ENCODE results near the gene PCDHB13.
"Not testable (repeated sequence)": the region's sequence is repeated elsewhere in the genome, so short reads cannot be mapped to it uniquely, and the experiment has no call there.

PCDHB13 gene

GRCh38 chr5:141210849-141211248 is 2.9 kb upstream of the PCDHB13 start:
- peaks cover 57% of the 10 kb centered on the region for H3K9me3 ChIP-seq (ENCODE audit: low read length)
- not testable (repeated sequence) for H3K9ac ChIP-seq (ENCODE audit: low read length); H3K4me1 ChIP-seq (ENCODE audit: insufficient read depth, low read length); H3K36me3 ChIP-seq (ENCODE audit: insufficient read depth, low read length); H3K27ac ChIP-seq (ENCODE audit: low read depth, low read length); H3K4me3 ChIP-seq (ENCODE audit: low read depth in 1 of 2, low read length in 2 of 2); H3K27me3 ChIP-seq (ENCODE audit: control insufficient read depth in 1 of 2, insufficient read depth in 2 of 2, low read length in 2 of 2)

DNA sequence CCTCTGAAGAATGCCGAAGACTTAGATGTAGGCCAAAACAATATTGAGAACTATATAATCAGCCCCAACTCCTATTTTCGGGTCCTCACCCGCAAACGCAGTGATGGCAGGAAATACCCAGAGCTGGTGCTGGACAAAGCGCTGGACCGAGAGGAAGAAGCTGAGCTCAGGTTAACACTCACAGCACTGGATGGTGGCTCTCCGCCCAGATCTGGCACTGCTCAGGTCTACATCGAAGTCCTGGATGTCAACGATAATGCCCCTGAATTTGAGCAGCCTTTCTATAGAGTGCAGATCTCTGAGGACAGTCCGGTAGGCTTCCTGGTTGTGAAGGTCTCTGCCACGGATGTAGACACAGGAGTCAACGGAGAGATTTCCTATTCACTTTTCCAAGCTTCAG is 864 bp downstream of the PCDHB13 start:
- H3K27ac ChIP-seq (ENCODE audit: low read depth, low read length); H3K27me3 ChIP-seq (ENCODE audit: control insufficient read depth in 1 of 2, insufficient read depth in 2 of 2, low read length in 2 of 2); H3K4me1 ChIP-seq (ENCODE audit: insufficient read depth, low read length); H3K9ac ChIP-seq (ENCODE audit: low read length); H3K36me3 ChIP-seq (ENCODE audit: insufficient read depth, low read length): not testable (repeated sequence)
- Histone ChIP-seq H3K4me3 (ENCODE audit: low read depth in 1 of 2, low read length in 2 of 2) (peak overlapping the region in 1 of 2 donors; percentile 27), H3K9me3 (ENCODE audit: low read length) (peaks cover 35% of the 10 kb centered on the region)

- peaks cover 36% of the 10 kb centered on the region for H3K9me3 ChIP-seq (ENCODE audit: low read length)
- not testable (repeated sequence) for H3K9ac ChIP-seq (ENCODE audit: low read length); H3K4me1 ChIP-seq (ENCODE audit: insufficient read depth, low read length); H3K36me3 ChIP-seq (ENCODE audit: insufficient read depth, low read length); H3K27me3 ChIP-seq (ENCODE audit: control insufficient read depth in 1 of 2, insufficient read depth in 2 of 2, low read length in 2 of 2); H3K27ac ChIP-seq (ENCODE audit: low read depth, low read length)
- peak overlapping the region in 1 of 2 donors; percentile 27 for H3K4me3 ChIP-seq (ENCODE audit: low read depth in 1 of 2, low read length in 2 of 2)
Observed at GRCh38 chr5:141215504-141215903, 1.8 kb downstream of the PCDHB13 start.

GRCh38 chr5:141216035-141216434 is 2.3 kb downstream of the PCDHB13 start:
- H3K36me3 ChIP-seq (ENCODE audit: insufficient read depth, low read length); H3K4me1 ChIP-seq (ENCODE audit: insufficient read depth, low read length); H3K4me3 ChIP-seq (ENCODE audit: low read depth in 1 of 2, low read length in 2 of 2); H3K27me3 ChIP-seq (ENCODE audit: control insufficient read depth in 1 of 2, insufficient read depth in 2 of 2, low read length in 2 of 2); H3K27ac ChIP-seq (ENCODE audit: low read depth, low read length); H3K9ac ChIP-seq (ENCODE audit: low read length): not testable (repeated sequence)
- H3K9me3 ChIP-seq (ENCODE audit: low read length): peaks cover 41% of the 10 kb centered on the region

GRCh38 chr5:141223112-141223783 is 9.5 kb downstream of the PCDHB13 start, which contains the start of gene PCDHB14:
TSS of gene PCDHB14 (plus strand) at chr5:141223343. CDS start at chr5:141223506, 163 bp downstream.
- Histone ChIP-seq H3K9me3 (ENCODE audit: low read length) (peaks cover 53% of the 10 kb centered on the region), H3K36me3 (ENCODE audit: insufficient read depth, low read length) (no peaks in the 10 kb centered on the region), H3K27ac (ENCODE audit: low read depth, low read length) (no peak within 1 kb of the TSS), H3K4me3 (ENCODE audit: low read depth in 1 of 2, low read length in 2 of 2) (peak within 1 kb of the TSS; percentile 8 to 55), H3K27me3 (ENCODE audit: control insufficient read depth in 1 of 2, insufficient read depth in 2 of 2, low read length in 2 of 2) (no peaks in the 10 kb centered on the region), H3K9ac (ENCODE audit: low read length) (no peak within 1 kb of the TSS), H3K4me1 (ENCODE audit: insufficient read depth, low read length) (no peaks in the 10 kb centered on the region)

DNA sequence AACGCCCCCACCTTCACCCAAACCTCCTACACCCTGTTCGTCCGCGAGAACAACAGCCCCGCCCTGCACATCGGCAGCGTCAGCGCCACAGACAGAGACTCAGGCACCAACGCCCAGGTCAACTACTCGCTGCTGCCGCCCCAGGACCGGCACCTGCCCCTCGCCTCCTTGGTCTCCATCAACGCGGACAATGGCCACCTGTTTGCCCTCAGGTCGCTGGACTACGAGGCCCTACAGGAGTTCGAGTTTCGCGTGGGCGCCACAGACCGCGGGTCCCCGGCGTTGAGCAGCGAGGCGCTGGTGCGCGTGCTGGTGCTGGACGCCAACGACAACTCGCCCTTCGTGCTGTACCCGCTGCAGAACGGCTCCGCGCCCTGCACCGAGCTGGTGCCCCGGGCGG is 11.1 kb downstream of the PCDHB13 start:
- not testable (repeated sequence) for H3K27me3 ChIP-seq (ENCODE audit: control insufficient read depth in 1 of 2, insufficient read depth in 2 of 2, low read length in 2 of 2); H3K4me1 ChIP-seq (ENCODE audit: insufficient read depth, low read length); H3K9ac ChIP-seq (ENCODE audit: low read length); H3K27ac ChIP-seq (ENCODE audit: low read depth, low read length); H3K36me3 ChIP-seq (ENCODE audit: insufficient read depth, low read length)
- H3K4me3 ChIP-seq (ENCODE audit: low read depth in 1 of 2, low read length in 2 of 2): peak overlapping the region in 1 of 2 donors; percentile 55
- peaks cover 43% of the 10 kb centered on the region for H3K9me3 ChIP-seq (ENCODE audit: low read length)

- not testable (repeated sequence) for H3K27ac ChIP-seq (ENCODE audit: low read depth, low read length); H3K9ac ChIP-seq (ENCODE audit: low read length); H3K27me3 ChIP-seq (ENCODE audit: control insufficient read depth in 1 of 2, insufficient read depth in 2 of 2, low read length in 2 of 2); H3K36me3 ChIP-seq (ENCODE audit: insufficient read depth, low read length); H3K4me3 ChIP-seq (ENCODE audit: low read depth in 1 of 2, low read length in 2 of 2); H3K4me1 ChIP-seq (ENCODE audit: insufficient read depth, low read length)
- peaks cover 41% of the 10 kb centered on the region for H3K9me3 ChIP-seq (ENCODE audit: low read length)
Observed at GRCh38 chr5:141225421-141225820, 11.7 kb downstream of the PCDHB13 start.

GRCh38 chr5:141234109-141234667 is 20.5 kb downstream of the PCDHB13 start:
- H3K9me3 ChIP-seq (ENCODE audit: low read length): peaks cover 46% of the 10 kb centered on the region
- H3K27me3 ChIP-seq (ENCODE audit: control insufficient read depth in 1 of 2, insufficient read depth in 2 of 2, low read length in 2 of 2): no peaks in the 10 kb centered on the region
- H3K4me3 ChIP-seq (ENCODE audit: low read depth in 1 of 2, low read length in 2 of 2): peak overlapping the region in 1 of 2 donors; percentile 50
- H3K27ac ChIP-seq (ENCODE audit: low read depth, low read length): no peak overlapping the region
- no peaks in the 10 kb centered on the region for H3K36me3 ChIP-seq (ENCODE audit: insufficient read depth, low read length)
- no peak overlapping the region for H3K9ac ChIP-seq (ENCODE audit: low read length)
- no peaks in the 10 kb centered on the region for H3K4me1 ChIP-seq (ENCODE audit: insufficient read depth, low read length)

DNA sequence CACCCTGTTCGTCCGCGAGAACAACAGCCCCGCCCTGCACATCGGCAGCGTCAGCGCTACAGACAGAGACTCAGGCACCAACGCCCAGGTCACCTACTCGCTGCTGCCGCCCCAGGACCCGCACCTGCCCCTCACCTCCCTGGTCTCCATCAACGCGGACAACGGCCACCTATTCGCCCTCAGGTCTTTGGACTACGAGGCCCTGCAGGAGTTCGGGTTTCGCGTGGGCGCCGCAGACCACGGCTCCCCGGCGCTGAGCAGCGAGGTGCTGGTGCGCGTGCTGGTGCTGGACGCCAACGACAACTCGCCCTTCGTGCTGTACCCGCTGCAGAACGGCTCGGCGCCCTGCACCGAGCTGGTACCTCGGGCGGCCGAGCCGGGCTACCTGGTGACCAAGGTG is 22.2 kb downstream of the PCDHB13 start:
- H3K9ac ChIP-seq (ENCODE audit: low read length); H3K36me3 ChIP-seq (ENCODE audit: insufficient read depth, low read length); H3K27me3 ChIP-seq (ENCODE audit: control insufficient read depth in 1 of 2, insufficient read depth in 2 of 2, low read length in 2 of 2); H3K27ac ChIP-seq (ENCODE audit: low read depth, low read length); H3K4me1 ChIP-seq (ENCODE audit: insufficient read depth, low read length): not testable (repeated sequence)
- peak overlapping the region in 1 of 2 donors; percentile 50 for H3K4me3 ChIP-seq (ENCODE audit: low read depth in 1 of 2, low read length in 2 of 2)
- peaks cover 59% of the 10 kb centered on the region for H3K9me3 ChIP-seq (ENCODE audit: low read length)

- no peak overlapping the region for H3K9ac ChIP-seq (ENCODE audit: low read length)
- H3K9me3 ChIP-seq (ENCODE audit: low read length): peaks cover 62% of the 10 kb centered on the region
- no peak overlapping the region for H3K27ac ChIP-seq (ENCODE audit: low read depth, low read length)
- H3K36me3 ChIP-seq (ENCODE audit: insufficient read depth, low read length): no peaks in the 10 kb centered on the region
- no peaks in the 10 kb centered on the region for H3K4me1 ChIP-seq (ENCODE audit: insufficient read depth, low read length)
- no peak overlapping the region for H3K4me3 ChIP-seq (ENCODE audit: low read depth in 1 of 2, low read length in 2 of 2)
- no peaks in the 10 kb centered on the region for H3K27me3 ChIP-seq (ENCODE audit: control insufficient read depth in 1 of 2, insufficient read depth in 2 of 2, low read length in 2 of 2)
Observed at GRCh38 chr5:141236516-141237313, 23.0 kb downstream of the PCDHB13 start.

DNA sequence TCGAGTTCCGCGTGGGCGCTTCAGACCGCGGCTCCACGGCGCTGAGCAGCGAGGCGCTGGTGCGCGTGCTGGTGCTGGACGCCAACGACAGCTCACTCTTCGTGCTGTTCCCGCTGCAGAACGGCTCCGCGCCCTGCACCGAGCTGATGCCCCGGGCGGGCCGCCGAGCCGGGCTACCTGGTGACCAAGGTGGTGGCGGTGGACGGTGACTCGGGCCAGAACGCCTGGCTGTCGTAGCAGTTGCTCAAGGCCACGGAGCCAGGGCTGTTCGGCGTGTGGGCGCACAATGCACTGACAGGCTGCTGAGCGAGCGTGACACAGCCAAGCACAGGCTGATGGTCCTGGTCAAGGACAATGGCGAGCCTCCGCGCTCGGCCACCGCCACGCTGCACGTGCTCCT is 27.8 kb downstream of the PCDHB13 start:
- no peak overlapping the region for H3K9ac ChIP-seq (ENCODE audit: low read length)
- no peak overlapping the region for H3K4me3 ChIP-seq (ENCODE audit: low read depth in 1 of 2, low read length in 2 of 2)
- no peaks in the 10 kb centered on the region for H3K4me1 ChIP-seq (ENCODE audit: insufficient read depth, low read length)
- H3K27me3 ChIP-seq (ENCODE audit: control insufficient read depth in 1 of 2, insufficient read depth in 2 of 2, low read length in 2 of 2): no peaks in the 10 kb centered on the region
- H3K27ac ChIP-seq (ENCODE audit: low read depth, low read length): no peak overlapping the region
- peaks cover 78% of the 10 kb centered on the region for H3K9me3 ChIP-seq (ENCODE audit: low read length)
- H3K36me3 ChIP-seq (ENCODE audit: insufficient read depth, low read length): no peaks in the 10 kb centered on the region
